Activated CD4-positive, alpha-beta T cell treated with anti-CD3 and anti-CD28 coated beads, Interleukin-2, Interleukin-4, amounts not matched to agents 100 ng/mL and 50 ng/mL, durations not matched to agents 16 hours and 8 hours (primary cell): ENCODE results near the gene TMEM184A.

ENCODE experiments used
- DNase-seq: peaks from one replicate; pipeline ENCODE4 v3.0.0-alpha.2; 2020; ENCODE audit warnings: low spot score

Gene TMEM184A

GRCh38 chr7:1567049-1567771 is 11.2 kb upstream of the TMEM184A start:
- no peak for DNase-seq

- no peak for DNase-seq
These were observed 10.7 kb upstream of the TMEM184A start for GRCh38 chr7:1566687-1567048.

- DNase-seq: no peak
These were observed 8.6 kb upstream of the TMEM184A start for GRCh38 chr7:1564603-1565022.

- no peak for DNase-seq
These were observed 8.1 kb upstream of the TMEM184A start for GRCh38 chr7:1563981-1564602.

- DNase-seq: no peak
These were observed 6.6 kb upstream of the TMEM184A start for GRCh38 chr7:1562597-1563051.

GRCh38 chr7:1562116-1562515 is 6.1 kb upstream of the TMEM184A start:
- DNase-seq: no peak

GRCh38 chr7:1561036-1561940 is 5.3 kb upstream of the TMEM184A start:
- DNase-seq: no peak

GRCh38 chr7:1560620-1561031 is 4.6 kb upstream of the TMEM184A start:
- DNase-seq: no peak

GRCh38 chr7:1559626-1560590 is 3.9 kb upstream of the TMEM184A start:
- DNase-seq: no peak

GRCh38 chr7:1558841-1559625 is 3.0 kb upstream of the TMEM184A start:
- DNase-seq: no peak

- DNase-seq: no peak
These were observed 2.3 kb upstream of the TMEM184A start for GRCh38 chr7:1558181-1558811.

- no peak for DNase-seq
These were observed 1.8 kb upstream of the TMEM184A start for GRCh38 chr7:1557771-1558170.

- no peak for DNase-seq
These were observed 1.0 kb upstream of the TMEM184A start for GRCh38 chr7:1557006-1557405.

- DNase-seq: no peak
These were observed 776 bp downstream of the TMEM184A start for GRCh38 chr7:1555046-1555812.

GRCh38 chr7:1554333-1555045 is 1.5 kb downstream of the TMEM184A start:
- no peak for DNase-seq

GRCh38 chr7:1553512-1554210 is 2.3 kb downstream of the TMEM184A start:
- no peak for DNase-seq

GRCh38 chr7:1552200-1552599 is 3.8 kb downstream of the TMEM184A start:
- no peak for DNase-seq

- no peak for DNase-seq
These were observed 5.2 kb downstream of the TMEM184A start for GRCh38 chr7:1550846-1551155.
